AG09309 (cell line): ENCODE results near the gene USP3.

Experiments used
- DNase-seq: peaks from one replicate; pipeline ENCODE4 v3.0.0-alpha.2; 2010; ENCODE audit warnings: low read depth
- H3K4me3 ChIP-seq: 2 replicates; pipeline ENCODE4 v1.5.1; 2011; ENCODE audit warnings: mild to moderate bottlenecking, low read depth, low read length, moderate library complexity; ENCODE audit not compliant: control insufficient read depth
- CTCF ChIP-seq: IDR thresholded peaks from 2 replicates; pipeline ENCODE4 v1.5.1; 2011; ENCODE audit warnings: mild to moderate bottlenecking, low read depth, low read length, inconsistent platforms; ENCODE audit not compliant: insufficient read depth, control insufficient read depth; ENCODE audit errors: missing control alignments

Gene USP3

GRCh38 chr15:63475707-63476106, 28.7 kb upstream of the USP3 start:
- no peak for TF ChIP-seq CTCF
- no peak for DNase-seq
- H3K4me3 ChIP-seq = no peak overlapping the region

GRCh38 chr15:63476229-63476632, 28.2 kb upstream of the USP3 start:
- TF ChIP-seq CTCF = no peak
- no peak overlapping the region for H3K4me3 ChIP-seq
- DNase-seq = peak; percentile 77

DNA sequence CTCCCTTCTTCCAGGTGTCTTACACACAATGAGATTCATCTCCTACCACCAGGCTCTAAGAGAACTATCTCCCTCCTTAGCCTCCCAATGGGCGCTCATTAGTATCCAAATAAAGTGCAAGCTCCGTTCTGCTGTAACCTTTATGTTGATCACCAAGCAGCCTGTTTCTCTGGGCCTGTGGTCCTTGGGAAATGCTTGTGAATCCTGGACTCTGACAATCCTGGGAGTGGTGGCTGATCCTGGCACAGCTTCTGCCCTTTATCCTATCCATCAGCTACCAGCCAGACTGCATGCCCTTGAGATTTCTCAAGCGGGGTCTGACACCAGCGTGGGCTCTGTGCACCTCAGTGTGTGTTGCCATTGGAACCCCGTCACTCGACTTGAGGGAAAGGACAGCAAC, 26.1 kb upstream of the USP3 start:
- H3K4me3 ChIP-seq = no peak overlapping the region
- no peak for TF ChIP-seq CTCF
- no peak for DNase-seq

DNA sequence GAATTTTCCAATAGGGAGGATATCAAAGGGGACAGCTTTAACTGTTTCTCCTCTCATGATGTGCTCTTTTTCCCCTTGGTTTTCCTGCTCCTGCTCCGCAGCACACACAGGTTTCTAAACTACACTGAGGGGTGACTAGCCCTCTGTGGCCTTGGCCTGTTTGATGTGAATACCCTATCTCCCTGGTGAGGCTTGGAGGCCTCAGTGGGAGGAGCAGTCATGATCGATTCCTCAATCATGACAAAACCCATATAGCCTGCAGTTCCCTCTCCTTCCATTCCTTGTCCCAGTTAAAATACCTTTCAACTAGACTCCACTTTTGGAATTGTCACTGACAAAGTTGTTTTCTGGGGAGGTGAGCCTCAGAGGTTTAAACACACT, 24.0 kb upstream of the USP3 start:
- no peak for DNase-seq
- H3K4me3 ChIP-seq = no peak overlapping the region
- TF ChIP-seq CTCF = no peak

- TF ChIP-seq CTCF = no peak
- no peak for DNase-seq
- H3K4me3 ChIP-seq = no peak overlapping the region
Observed at GRCh38 chr15:63481105-63481810, 23.1 kb upstream of the USP3 start.

GRCh38 chr15:63482874-63483323, 21.5 kb upstream of the USP3 start:
- no peak overlapping the region for H3K4me3 ChIP-seq
- TF ChIP-seq CTCF = no peak
- DNase-seq = no peak
